ENCODE measurements around the gene SOX3.

The SOX3 gene

GRCh38 chrX:140505421-140506337 is 810 bp upstream of the SOX3 start:
- TF ChIP-seq CTCF (IDR thresholded peaks at IDR 0.05) (no peak), ZFX (IDR thresholded peaks at IDR 0.05; ENCODE audit: borderline replicate concordance) (no peak)
- H3K27ac ChIP-seq: no peak overlapping the region

- no peak overlapping the region for H3K27ac ChIP-seq
- TF ChIP-seq ZFX (IDR thresholded peaks at IDR 0.05; ENCODE audit: borderline replicate concordance) (no peak), CTCF (IDR thresholded peaks at IDR 0.05) (no peak)
Observed at GRCh38 chrX:140503714-140504351, 1.0 kb downstream of the SOX3 start.

GRCh38 chrX:140503238-140503601 is 1.6 kb downstream of the SOX3 start:
- TF ChIP-seq CTCF (IDR thresholded peaks at IDR 0.05) (no peak), ZFX (IDR thresholded peaks at IDR 0.05; ENCODE audit: borderline replicate concordance) (no peak)

GRCh38 chrX:140502491-140503237 is 2.2 kb downstream of the SOX3 start:
- H3K27ac ChIP-seq: no peak overlapping the region
- TF ChIP-seq ZFX (IDR thresholded peaks at IDR 0.05; ENCODE audit: borderline replicate concordance) (no peak), CTCF (IDR thresholded peaks at IDR 0.05) (no peak)

More at GRCh38 chrX:140503238-140503601, 1.6 kb downstream of the SOX3 start:
- H3K27ac ChIP-seq: no peak overlapping the region

- TF ChIP-seq ZFX (IDR thresholded peaks at IDR 0.05; ENCODE audit: borderline replicate concordance): no peak
- TF ChIP-seq CTCF (IDR thresholded peaks at IDR 0.05): no peak
Observed at GRCh38 chrX:140501940-140502468, 2.9 kb downstream of the SOX3 start.

GRCh38 chrX:140501321-140501720 is 3.5 kb downstream of the SOX3 start:
- TF ChIP-seq CTCF (IDR thresholded peaks at IDR 0.05): no peak
- TF ChIP-seq ZFX (IDR thresholded peaks at IDR 0.05; ENCODE audit: borderline replicate concordance): no peak
- H3K27ac ChIP-seq: no peak overlapping the region

More at GRCh38 chrX:140501940-140502468, 2.9 kb downstream of the SOX3 start:
- H3K27ac ChIP-seq: no peak overlapping the region
